Panc1 (cell line): ENCODE measurements around the gene ZBTB7C. TPM values are rescaled to one million over a fixed set of nuclear protein-coding genes. Genes with fewer than 3 reads are reported as not detected.

Experiments
- ATAC-seq: fragments of 200-7000 bp; cut with Tn5 transposase; 2 replicates; pipeline ENCODE4 v1.9.1; 2020; ENCODE audit warnings: mild to moderate bottlenecking, moderate library complexity
- BruUV-seq: library from RNA; stranded (reverse); fragments of 400-500 nt; replicated peaks from 2 replicates; lab custom pipeline; 2021; lab: Mats Ljungman, UMichigan
- CTCF ChIA-PET: fragments of 300-600 bp; sonication (Branson Sonifier 250); formaldehyde crosslinking; loops from one replicate; lab custom pipeline; 2022; ENCODE audit warnings: antibody characterized with exemption; lab: Charles Lee
- POLR2A ChIA-PET: fragments of 300-600 bp; sonication (Branson Sonifier 250); formaldehyde crosslinking; loops from one replicate; lab custom pipeline; 2022; ENCODE audit warnings: antibody characterized with exemption; lab: Charles Lee
- DNase-seq: peaks from one replicate; pipeline ENCODE4 v3.0.0-alpha.2; 2010; ENCODE audit warnings: low read depth, low spot score
- H3K27ac ChIP-seq: 2 replicates; pipeline ENCODE4 v1.5.1; 2011; ENCODE audit warnings: mild to moderate bottlenecking, low read length, inconsistent platforms
- H3K27me3 ChIP-seq: fragments of 200-500 bp; sonication (Bioruptor generic); 2 replicates; pipeline ENCODE4 v1.6.0; 2014; ENCODE audit warnings: low read length, inconsistent platforms; ENCODE audit not compliant: control insufficient read depth, insufficient read depth
- H3K36me3 ChIP-seq: fragments of 200-500 bp; sonication (Bioruptor generic); 2 replicates; pipeline ENCODE4 v1.5.1; 2014; ENCODE audit warnings: inconsistent platforms, mild to moderate bottlenecking, low read length, moderate library complexity; ENCODE audit not compliant: control insufficient read depth, insufficient read depth
- H3K4me1 ChIP-seq: 2 replicates; pipeline ENCODE4 v1.5.1; 2011; ENCODE audit warnings: inconsistent platforms, mild to moderate bottlenecking, low read length, moderate library complexity; ENCODE audit not compliant: control insufficient read depth, insufficient read depth
- H3K4me3 ChIP-seq, 2 experiments: 2 replicates each; pipeline ENCODE4 v1.5.1; 2011 to 2012; ENCODE audit warnings: low read depth in 2 of 2, low read length in 2 of 2, mild to moderate bottlenecking in 2 of 2, inconsistent platforms in 1 of 2, moderate library complexity in 1 of 2
- H3K9me3 ChIP-seq: fragments of 200-500 bp; sonication (Bioruptor generic); 2 replicates; pipeline ENCODE4 v1.5.1; 2014; ENCODE audit warnings: low read depth, mild to moderate bottlenecking, inconsistent platforms, low read length, moderate library complexity; ENCODE audit not compliant: control insufficient read depth, insufficient read depth
- CTCF ChIP-seq: fragments of 450-650 bp; IDR thresholded peaks from 2 replicates; pipeline ENCODE4 v1.5.1; 2017; ENCODE audit warnings: mild to moderate bottlenecking
- POLR2AphosphoS5 ChIP-seq: IDR thresholded peaks from 2 replicates; pipeline ENCODE4 v1.6.1; 2012; ENCODE audit warnings: mild to moderate bottlenecking, low read depth, low read length, moderate library complexity
- REST ChIP-seq, 2 experiments: IDR thresholded peaks; 2 replicates each; pipeline ENCODE4 v1.6.1; 2011 to 2012; ENCODE audit warnings: low read depth in 2 of 2, control low read depth in 1 of 2, low read length in 1 of 2, mild to moderate bottlenecking in 1 of 2, moderate library complexity in 1 of 2; ENCODE audit not compliant: insufficient read depth in 1 of 2
- SIN3A ChIP-seq: IDR thresholded peaks from 2 replicates; pipeline ENCODE4 v1.6.1; 2012; ENCODE audit warnings: low read depth, mild to moderate bottlenecking, low read length, moderate library complexity, borderline replicate concordance; ENCODE audit not compliant: insufficient read depth
- TCF7L2 ChIP-seq: IDR thresholded peaks from 2 replicates; pipeline ENCODE4 v1.6.1; 2011; ENCODE audit warnings: mild to moderate bottlenecking, low read depth, low read length, inconsistent platforms
- in situ Hi-C: cut with HindIII; loops from 2 replicates; pipeline ENCODE4 v1.10.0; 2016; ENCODE audit warnings: low sequenced_read_pairs, low pct_unique_long_range_greater_than_20kb
- intact Hi-C: fragments of 100-400 bp; cut with micrococcal nuclease; formaldehyde crosslinking; loops from one replicate; pipeline ENCODE4 v1.10.0; 2022; ENCODE audit not compliant: unreplicated experiment
- total RNA-seq: library from RNA; stranded (reverse); gene quantifications from one replicate; pipeline ENCODE4 v1.2.1, GENCODE V29; 2021; ENCODE audit not compliant: unreplicated experiment

ZBTB7C gene
- total RNA-seq, 1 experiment from 2014 or later = 0.03 TPM

- ATAC-seq (no peak), DNase-seq (no peak)
- Histone ChIP-seq H3K4me1 (no peaks in the 10 kb centered on the region), H3K36me3 (no peaks in the 10 kb centered on the region), H3K27me3 (no peaks in the 10 kb centered on the region; the same call in 1 of the 2 replicates), H3K4me3 (no peak overlapping the region), H3K27ac (no peak overlapping the region), H3K9me3 (no peaks in the 10 kb centered on the region)
- no TSS peak for BruUV-seq
- ChIA-PET POLR2A (no interaction called here), CTCF (no interaction called here)
- intact Hi-C loops = no loop called here
- TF ChIP-seq POLR2AphosphoS5 (no peak), REST (IDR thresholded peaks at IDR 0.05; ENCODE audit: insufficient read depth in 1 of 2, low read depth in 2 of 2, low read length in 1 of 2) (no peak), CTCF (no peak), TCF7L2 (no peak), SIN3A (no peak)
- in situ Hi-C loops = no loop called here
Measured at GRCh38 chr18:48310353-48310752, 98.8 kb downstream of the ZBTB7C start.

GRCh38 chr18:48308755-48309575, 100.2 kb downstream of the ZBTB7C start:
- TF ChIP-seq CTCF = no peak
- no peak for TF ChIP-seq SIN3A
- no peaks in the 10 kb centered on the region for H3K27me3 ChIP-seq
- BruUV-seq = no TSS peak
- no peak overlapping the region for H3K27ac ChIP-seq
- H3K9me3 ChIP-seq = no peaks in the 10 kb centered on the region
- no peak overlapping the region for H3K4me3 ChIP-seq
- intact Hi-C loops = no loop called here
- no peaks in the 10 kb centered on the region for H3K4me1 ChIP-seq
- ChIA-PET POLR2A (no interaction called here), CTCF (no interaction called here)
- ATAC-seq (no peak), DNase-seq (no peak)
- in situ Hi-C loops = no loop called here
- no peaks in the 10 kb centered on the region for H3K36me3 ChIP-seq
